Measurements from ENCODE around the gene NUDC.

- TF ChIP-seq, protein P1, sequence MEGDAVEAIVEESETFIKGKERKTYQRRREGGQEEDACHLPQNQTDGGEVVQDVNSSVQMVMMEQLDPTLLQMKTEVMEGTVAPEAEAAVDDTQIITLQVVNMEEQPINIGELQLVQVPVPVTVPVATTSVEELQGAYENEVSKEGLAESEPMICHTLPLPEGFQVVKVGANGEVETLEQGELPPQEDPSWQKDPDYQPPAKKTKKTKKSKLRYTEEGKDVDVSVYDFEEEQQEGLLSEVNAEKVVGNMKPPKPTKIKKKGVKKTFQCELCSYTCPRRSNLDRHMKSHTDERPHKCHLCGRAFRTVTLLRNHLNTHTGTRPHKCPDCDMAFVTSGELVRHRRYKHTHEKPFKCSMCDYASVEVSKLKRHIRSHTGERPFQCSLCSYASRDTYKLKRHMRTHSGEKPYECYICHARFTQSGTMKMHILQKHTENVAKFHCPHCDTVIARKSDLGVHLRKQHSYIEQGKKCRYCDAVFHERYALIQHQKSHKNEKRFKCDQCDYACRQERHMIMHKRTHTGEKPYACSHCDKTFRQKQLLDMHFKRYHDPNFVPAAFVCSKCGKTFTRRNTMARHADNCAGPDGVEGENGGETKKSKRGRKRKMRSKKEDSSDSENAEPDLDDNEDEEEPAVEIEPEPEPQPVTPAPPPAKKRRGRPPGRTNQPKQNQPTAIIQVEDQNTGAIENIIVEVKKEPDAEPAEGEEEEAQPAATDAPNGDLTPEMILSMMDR (IDR thresholded peaks at IDR 0.05), result no peak
- TF ChIP-seq POLR2A (IDR thresholded peaks at IDR 0.05), result no peak
These were observed 73.4 kb downstream of the NUDC start for GRCh38 chr1:26994787-26995517.

All from suprapubic skin (tissue), 3 donors.